Measurements from ENCODE around the gene NR1D1. TPM values are rescaled to one million over a fixed set of nuclear protein-coding genes. Genes with fewer than 3 reads are reported as not detected.

NR1D1 gene
- total and polyA plus RNA-seq, 2 of the 13 experiments (the other 11 are each of a cell fraction or from before 2014, with no cell fraction given): 2.1 to 2.7 TPM

- peak; percentile 97 for TF ChIP-seq ZBTB10 (CRISPR knock-in tag; IDR thresholded peaks at IDR 0.05; ENCODE audit: borderline replicate concordance)
- peak; percentile 92 for TF ChIP-seq MEIS1 (CRISPR knock-in tag; IDR thresholded peaks at IDR 0.05; ENCODE audit: borderline replicate concordance)
- peak; percentile 95 for TF ChIP-seq MEIS2 (CRISPR knock-in tag; IDR thresholded peaks at IDR 0.05)
- peak; percentile 93 for TF ChIP-seq SMAD1 (CRISPR knock-in tag; IDR thresholded peaks at IDR 0.05; ENCODE audit: borderline replicate concordance, low read depth)
- TF ChIP-seq RFXAP (CRISPR knock-in tag; IDR thresholded peaks at IDR 0.05; ENCODE audit: borderline replicate concordance): peak; percentile 94
- TF ChIP-seq U2AF1 (optimal IDR thresholded peaks at IDR 0.05; ENCODE audit: low read depth, low read length): no peak
- TF ChIP-seq NCOR1 (IDR thresholded peaks at IDR 0.05; ENCODE audit: borderline replicate concordance, low read length): peak; percentile 55; the same call in 1 of the 2 replicates
- TF ChIP-seq ZNF703 (CRISPR knock-in tag; IDR thresholded peaks at IDR 0.05; ENCODE audit: borderline replicate concordance): peak; percentile 71; the same call in 1 of the 2 replicates
- TF ChIP-seq KLF6 (CRISPR knock-in tag; IDR thresholded peaks at IDR 0.05): peak; percentile 99
- TF ChIP-seq THAP11 (CRISPR knock-in tag; IDR thresholded peaks at IDR 0.05): peak; percentile 96
- TF ChIP-seq HNRNPL (IDR thresholded peaks at IDR 0.05; ENCODE audit: low read depth, low read length): no peak
- 0 out of 2 replicates have a peak, but pooled peaks have one; percentile 7 for TF ChIP-seq GATA4 (IDR thresholded peaks at IDR 0.05; ENCODE audit: borderline replicate concordance, low read depth)
- TF ChIP-seq BCLAF1 (IDR thresholded peaks at IDR 0.05): no peak
- TF ChIP-seq ZNF737 (CRISPR knock-in tag; IDR thresholded peaks at IDR 0.05; ENCODE audit: borderline replicate concordance): no peak
- no peak for TF ChIP-seq ZNF180 (CRISPR knock-in tag; IDR thresholded peaks at IDR 0.05; ENCODE audit: borderline replicate concordance, low read depth)
- no peak for TF ChIP-seq MATR3 (CRISPR knock-in tag; IDR thresholded peaks at IDR 0.05)
- TF ChIP-seq RNF219 (CRISPR knock-in tag; IDR thresholded peaks at IDR 0.05): peak; percentile 32; the same call in 1 of the 2 replicates
- peak; percentile 88; the same call in 1 of the 2 replicates for TF ChIP-seq ZNF484 (CRISPR knock-in tag; IDR thresholded peaks at IDR 0.05; ENCODE audit: borderline replicate concordance, low read depth)
- peak; percentile 93 for TF ChIP-seq MYPOP (CRISPR knock-in tag; IDR thresholded peaks at IDR 0.05)
- peak; percentile 82; the same call in 1 of the 2 replicates for TF ChIP-seq EEA1 (CRISPR knock-in tag; IDR thresholded peaks at IDR 0.05; ENCODE audit: borderline replicate concordance)
These were observed 1.4 kb downstream of the NR1D1 start (continued) for GRCh38 chr17:40098846-40099618.
